SK-N-SH (cell line): ENCODE measurements around the gene RAB6B. TPM values are rescaled to one million over a fixed set of nuclear protein-coding genes. Genes with fewer than 3 reads are reported as not detected.

Source experiments
- CTCF ChIA-PET: fragments of 300-600, 350-600 bp; formaldehyde crosslinking; extraction: SDS; loops from one replicate; lab custom pipeline; 2021; lab: Yijun Ruan, JAX
- POLR2A ChIA-PET: fragments of 350-600 bp; sonication (Branson Sonifier 250); formaldehyde crosslinking; extraction: SDS; loops from one replicate; lab custom pipeline; 2020; ENCODE audit warnings: antibody characterized with exemption, inconsistent platforms; lab: Yijun Ruan, JAX
- DNase-seq: peaks from one replicate; pipeline ENCODE4 v3.0.0; 2012
- H2AFZ ChIP-seq: fragments of 200-600 bp; sonication (generic); 2 replicates; pipeline ENCODE4 v1.8.1; 2016; ENCODE audit warnings: antibody characterized with exemption, mild to moderate bottlenecking, low read depth
- H3F3A ChIP-seq: fragments of 200-600 bp; sonication (generic); replicated peaks from 2 replicates; pipeline ENCODE3; 2016; ENCODE audit warnings: antibody characterized with exemption, mild to moderate bottlenecking; ENCODE audit not compliant: insufficient read depth
- H3K27ac ChIP-seq, 2 experiments: fragments of 200-500 bp in 1 of 2; fragments of 200-600 bp in 1 of 2; sonication (Bioruptor generic) in 1 of 2; sonication (generic), shearing (Covaris generic) in 1 of 2; 2 replicates each; pipeline versions ENCODE4 v1.5.1 to v1.6.1; 2014 to 2016; ENCODE audit warnings: low read depth in 2 of 2, inconsistent platforms in 1 of 2, low read length in 1 of 2, mild to moderate bottlenecking in 1 of 2, mixed read lengths in 1 of 2
- H3K27me3 ChIP-seq: fragments of 200-600 bp; sonication (generic), shearing (Covaris generic); 2 replicates; pipeline ENCODE4 v1.6.1; 2016; ENCODE audit warnings: mixed run types; ENCODE audit not compliant: insufficient read depth
- H3K36me3 ChIP-seq, 2 experiments: fragments of 200-500 bp in 1 of 2; fragments of 200-600 bp in 1 of 2; sonication (Bioruptor generic) in 1 of 2; sonication (generic) in 1 of 2; replicated peaks in 1 of 2; 2 replicates each; pipeline versions ENCODE3 to v1.5.1; 2014 to 2016; ENCODE audit warnings: low read length in 1 of 2, mild to moderate bottlenecking in 1 of 2; ENCODE audit not compliant: insufficient read depth in 2 of 2, control insufficient read depth in 1 of 2
- H3K4me1 ChIP-seq, 2 experiments: fragments of 200-500 bp in 1 of 2; fragments of 200-600 bp in 1 of 2; sonication (Bioruptor generic) in 1 of 2; sonication (generic), shearing (Covaris generic) in 1 of 2; 2 replicates each; pipeline versions ENCODE4 v1.5.1 to v1.6.1; 2014 to 2016; ENCODE audit warnings: low read depth in 1 of 2, low read length in 1 of 2, mixed run types in 1 of 2; ENCODE audit not compliant: insufficient read depth in 2 of 2, control insufficient read depth in 1 of 2
- H3K4me2 ChIP-seq: fragments of 200-600 bp; sonication (generic), shearing (Covaris generic); 2 replicates; pipeline ENCODE4 v1.6.1; 2017; ENCODE audit warnings: mixed run types
- H3K4me3 ChIP-seq, 2 experiments: fragments of 200-500 bp in 1 of 2; fragments of 200-600 bp in 1 of 2; sonication (Bioruptor generic) in 1 of 2; sonication (generic), shearing (Covaris generic) in 1 of 2; 2 replicates each; pipeline versions ENCODE4 v1.5.1 to v1.8.1; 2014 to 2016; ENCODE audit warnings: low read depth in 2 of 2, inconsistent platforms in 1 of 2, low read length in 1 of 2, mild to moderate bottlenecking in 1 of 2, mixed read lengths in 1 of 2, moderate library complexity in 1 of 2
- H3K79me2 ChIP-seq: fragments of 200-600 bp; sonication (generic); 2 replicates; pipeline ENCODE4 v1.8.1; 2017; ENCODE audit warnings: mild to moderate bottlenecking; ENCODE audit not compliant: insufficient read depth
- H3K9ac ChIP-seq: fragments of 200-600 bp; sonication (generic); 2 replicates; pipeline ENCODE4 v1.6.1; 2017; ENCODE audit warnings: mixed run types
- H3K9me2 ChIP-seq: fragments of 200-600 bp; sonication (generic); 2 replicates; pipeline ENCODE4 v1.6.1; 2017; ENCODE audit warnings: mixed run types
- H3K9me3 ChIP-seq: fragments of 200-600 bp; sonication (generic); 2 replicates; pipeline ENCODE4 v1.6.1; 2017; ENCODE audit warnings: mixed run types, mild to moderate bottlenecking, moderate library complexity
- H4K20me1 ChIP-seq: fragments of 200-600 bp; sonication (generic); 2 replicates; pipeline ENCODE4 v1.6.1; 2017; ENCODE audit warnings: mild to moderate bottlenecking, mixed run types; ENCODE audit not compliant: insufficient read depth
- ELF1 ChIP-seq: IDR thresholded peaks from 2 replicates; pipeline ENCODE4 v1.4.0; 2012
- FOSL2 ChIP-seq: IDR thresholded peaks from 2 replicates; pipeline ENCODE4 v1.4.0; 2012; ENCODE audit warnings: low read depth, mild to moderate bottlenecking, moderate library complexity, borderline replicate concordance
- FOXM1 ChIP-seq: IDR thresholded peaks from 2 replicates; pipeline ENCODE4 v1.4.0; 2012; ENCODE audit warnings: low read depth, mild to moderate bottlenecking
- GABPA ChIP-seq: IDR thresholded peaks from 2 replicates; pipeline ENCODE4 v1.4.0; 2012; ENCODE audit warnings: low read depth, mild to moderate bottlenecking
- JUND ChIP-seq: IDR thresholded peaks from 2 replicates; pipeline ENCODE4 v1.4.0; 2012
- MEF2A ChIP-seq: IDR thresholded peaks from 2 replicates; pipeline ENCODE4 v1.4.0; 2012; ENCODE audit warnings: low read depth, borderline replicate concordance
- NRF1 ChIP-seq: IDR thresholded peaks from 2 replicates; pipeline ENCODE4 v1.6.1; 2012; ENCODE audit warnings: low read depth, mild to moderate bottlenecking, low read length
- POLR2AphosphoS5 ChIP-seq: IDR thresholded peaks from 2 replicates; pipeline ENCODE4 v1.6.1; 2012; ENCODE audit warnings: low read depth, low read length
- RCOR1 ChIP-seq: fragments of 150-350 bp; IDR thresholded peaks from 2 replicates; pipeline ENCODE4 v1.6.1; 2017; ENCODE audit warnings: antibody characterized with exemption, low read length
- RFX5 ChIP-seq: IDR thresholded peaks from 2 replicates; pipeline ENCODE4 v1.6.1; 2012; ENCODE audit warnings: mild to moderate bottlenecking, improper control_type of control experiment, low read length
- RXRA ChIP-seq: IDR thresholded peaks from 2 replicates; pipeline ENCODE4 v1.4.0; 2012; ENCODE audit warnings: low read depth, mild to moderate bottlenecking, borderline replicate concordance
- TAF1 ChIP-seq: IDR thresholded peaks from 2 replicates; pipeline ENCODE4 v1.6.1; 2012; ENCODE audit warnings: low read depth, mild to moderate bottlenecking, low read length, moderate library complexity, borderline replicate concordance
- YY1 ChIP-seq: IDR thresholded peaks from 2 replicates; pipeline ENCODE4 v1.4.0; 2012; ENCODE audit warnings: low read depth, mild to moderate bottlenecking
- WGBS: methylation state at CpG from one replicate; pipeline ENCODE4 v1.1.6; 2017; ENCODE audit warnings: low lambda C conversion rate; 5-methylcytosine and 5-hydroxymethylcytosine counted together
- polyA plus RNA-seq, 3 experiments: library from polyadenylated mRNA; depleted of rRNA; stranded (reverse); fragments of >200 nt; gene quantifications; 2 replicates each; pipeline ENCODE4 v1.2.3, GENCODE V29; 2012
- TF ChIP-seq, protein P1 (sequence below): IDR thresholded peaks from 2 replicates; pipeline ENCODE4 v1.4.0; 2012; ENCODE audit warnings: low read depth, borderline replicate concordance
- TF ChIP-seq, protein P2 (sequence below): IDR thresholded peaks from 2 replicates; pipeline ENCODE4 v1.6.1; 2012; ENCODE audit warnings: mild to moderate bottlenecking, low read depth, low read length, moderate library complexity
- TF ChIP-seq, protein P3 (sequence below): IDR thresholded peaks from 2 replicates; pipeline ENCODE4 v1.4.0; 2012; ENCODE audit warnings: low read depth, borderline replicate concordance
- TF ChIP-seq, protein P4 (sequence below): IDR thresholded peaks from 2 replicates; pipeline ENCODE4 v1.4.0; 2012; ENCODE audit warnings: low read depth

Gene RAB6B
- polyA plus RNA-seq, 1 of the 3 experiments (the other 2 are of a cell fraction): 9.3 TPM

DNA sequence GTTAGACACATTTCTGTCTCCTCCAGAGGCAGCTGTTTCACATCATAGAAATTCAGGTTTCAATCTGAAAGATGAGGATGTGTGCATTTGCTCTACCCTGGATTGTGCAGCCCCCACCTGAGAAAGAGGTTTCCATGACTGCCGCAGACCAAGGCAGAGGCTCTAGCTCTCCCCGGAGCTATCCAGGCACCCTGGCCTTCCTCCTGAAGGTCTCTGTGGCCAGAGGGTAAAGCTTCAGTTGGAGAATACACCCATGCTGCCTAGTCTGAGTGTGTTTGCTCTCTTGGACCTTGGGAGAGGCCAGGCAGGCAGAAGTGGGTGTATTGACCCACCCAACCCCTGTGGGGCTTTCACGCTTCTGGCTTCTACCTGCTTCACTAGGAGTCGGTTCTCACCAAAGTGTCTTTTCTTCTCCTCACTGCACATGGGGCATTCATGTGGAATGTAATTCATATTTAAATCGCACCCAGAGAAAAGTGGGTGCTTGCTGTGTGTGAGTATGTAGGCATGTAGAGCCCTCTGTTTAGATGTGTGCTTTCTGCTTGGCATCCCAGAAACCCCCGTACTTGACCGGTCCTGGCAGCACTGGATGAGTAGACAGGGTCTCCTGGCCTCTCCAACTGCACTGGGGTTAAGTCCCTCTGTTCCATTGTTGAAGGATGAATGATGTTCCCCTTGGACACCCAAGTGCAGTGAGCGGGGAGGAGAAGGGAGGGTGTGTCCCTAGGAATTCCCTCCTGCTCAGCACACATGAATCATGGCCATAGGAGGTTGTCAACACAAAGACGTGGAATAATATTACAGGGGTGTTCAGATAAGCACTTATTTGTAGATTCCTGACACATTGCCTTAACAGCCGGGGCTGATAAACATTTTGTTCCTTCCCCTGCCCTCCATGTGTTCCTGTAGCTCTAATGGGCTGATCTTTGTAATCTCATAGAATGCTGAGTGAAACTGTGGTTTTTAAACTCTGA is 20.3 kb upstream of the RAB6B start:
- WGBS: 67% methylated on average over 10 of the region's 10 CpGs
- CTCF ChIA-PET: interaction anchor here (0.5 to 1.5 kb wide), 3 partner anchors 9 to 144 kb away, joined by 3 to 5 read pairs (median 4); no protein-coding TSS in a partner anchor
- no peaks in the 10 kb centered on the region for H3K4me1 ChIP-seq

More for the DNA sequence above, 20.3 kb upstream of the RAB6B start:
- Histone ChIP-seq H2AFZ (no peak overlapping the region), H4K20me1 (no peaks in the 10 kb centered on the region), H3K9ac (no peak overlapping the region), H3K79me2 (no peaks in the 10 kb centered on the region), H3K9me3 (no peaks in the 10 kb centered on the region), H3K4me2 (no peak overlapping the region), H3K9me2 (no peaks in the 10 kb centered on the region), H3K4me3 (no peak overlapping the region), H3K27ac (no peak overlapping the region), H3K36me3 (no peaks in the 10 kb centered on the region), H3K27me3 (peaks cover 4% of the 10 kb centered on the region; the same call in 1 of the 2 replicates), H3F3A (no peaks in the 10 kb centered on the region)
- POLR2A ChIA-PET: no interaction called here
- no peak for DNase-seq
- TF ChIP-seq, protein P1, sequence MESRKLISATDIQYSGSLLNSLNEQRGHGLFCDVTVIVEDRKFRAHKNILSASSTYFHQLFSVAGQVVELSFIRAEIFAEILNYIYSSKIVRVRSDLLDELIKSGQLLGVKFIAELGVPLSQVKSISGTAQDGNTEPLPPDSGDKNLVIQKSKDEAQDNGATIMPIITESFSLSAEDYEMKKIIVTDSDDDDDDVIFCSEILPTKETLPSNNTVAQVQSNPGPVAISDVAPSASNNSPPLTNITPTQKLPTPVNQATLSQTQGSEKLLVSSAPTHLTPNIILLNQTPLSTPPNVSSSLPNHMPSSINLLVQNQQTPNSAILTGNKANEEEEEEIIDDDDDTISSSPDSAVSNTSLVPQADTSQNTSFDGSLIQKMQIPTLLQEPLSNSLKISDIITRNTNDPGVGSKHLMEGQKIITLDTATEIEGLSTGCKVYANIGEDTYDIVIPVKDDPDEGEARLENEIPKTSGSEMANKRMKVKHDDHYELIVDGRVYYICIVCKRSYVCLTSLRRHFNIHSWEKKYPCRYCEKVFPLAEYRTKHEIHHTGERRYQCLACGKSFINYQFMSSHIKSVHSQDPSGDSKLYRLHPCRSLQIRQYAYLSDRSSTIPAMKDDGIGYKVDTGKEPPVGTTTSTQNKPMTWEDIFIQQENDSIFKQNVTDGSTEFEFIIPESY: no peak
- TF ChIP-seq, protein P2, sequence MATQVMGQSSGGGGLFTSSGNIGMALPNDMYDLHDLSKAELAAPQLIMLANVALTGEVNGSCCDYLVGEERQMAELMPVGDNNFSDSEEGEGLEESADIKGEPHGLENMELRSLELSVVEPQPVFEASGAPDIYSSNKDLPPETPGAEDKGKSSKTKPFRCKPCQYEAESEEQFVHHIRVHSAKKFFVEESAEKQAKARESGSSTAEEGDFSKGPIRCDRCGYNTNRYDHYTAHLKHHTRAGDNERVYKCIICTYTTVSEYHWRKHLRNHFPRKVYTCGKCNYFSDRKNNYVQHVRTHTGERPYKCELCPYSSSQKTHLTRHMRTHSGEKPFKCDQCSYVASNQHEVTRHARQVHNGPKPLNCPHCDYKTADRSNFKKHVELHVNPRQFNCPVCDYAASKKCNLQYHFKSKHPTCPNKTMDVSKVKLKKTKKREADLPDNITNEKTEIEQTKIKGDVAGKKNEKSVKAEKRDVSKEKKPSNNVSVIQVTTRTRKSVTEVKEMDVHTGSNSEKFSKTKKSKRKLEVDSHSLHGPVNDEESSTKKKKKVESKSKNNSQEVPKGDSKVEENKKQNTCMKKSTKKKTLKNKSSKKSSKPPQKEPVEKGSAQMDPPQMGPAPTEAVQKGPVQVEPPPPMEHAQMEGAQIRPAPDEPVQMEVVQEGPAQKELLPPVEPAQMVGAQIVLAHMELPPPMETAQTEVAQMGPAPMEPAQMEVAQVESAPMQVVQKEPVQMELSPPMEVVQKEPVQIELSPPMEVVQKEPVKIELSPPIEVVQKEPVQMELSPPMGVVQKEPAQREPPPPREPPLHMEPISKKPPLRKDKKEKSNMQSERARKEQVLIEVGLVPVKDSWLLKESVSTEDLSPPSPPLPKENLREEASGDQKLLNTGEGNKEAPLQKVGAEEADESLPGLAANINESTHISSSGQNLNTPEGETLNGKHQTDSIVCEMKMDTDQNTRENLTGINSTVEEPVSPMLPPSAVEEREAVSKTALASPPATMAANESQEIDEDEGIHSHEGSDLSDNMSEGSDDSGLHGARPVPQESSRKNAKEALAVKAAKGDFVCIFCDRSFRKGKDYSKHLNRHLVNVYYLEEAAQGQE: no peak
- TF ChIP-seq YY1: no peak
- TF ChIP-seq, protein P3, sequence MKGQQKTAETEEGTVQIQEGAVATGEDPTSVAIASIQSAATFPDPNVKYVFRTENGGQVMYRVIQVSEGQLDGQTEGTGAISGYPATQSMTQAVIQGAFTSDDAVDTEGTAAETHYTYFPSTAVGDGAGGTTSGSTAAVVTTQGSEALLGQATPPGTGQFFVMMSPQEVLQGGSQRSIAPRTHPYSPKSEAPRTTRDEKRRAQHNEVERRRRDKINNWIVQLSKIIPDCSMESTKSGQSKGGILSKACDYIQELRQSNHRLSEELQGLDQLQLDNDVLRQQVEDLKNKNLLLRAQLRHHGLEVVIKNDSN: no peak
- TF ChIP-seq MEF2A: no peak
- TF ChIP-seq ELF1: no peak
- no peak for TF ChIP-seq POLR2AphosphoS5
- TF ChIP-seq RXRA: no peak
- TF ChIP-seq RCOR1: no peak
- TF ChIP-seq GABPA: no peak
- no peak for TF ChIP-seq RFX5
- TF ChIP-seq JUND: no peak
- TF ChIP-seq NRF1: no peak
- TF ChIP-seq TAF1: no peak
- TF ChIP-seq FOXM1: no peak
- no peak for TF ChIP-seq FOSL2
- TF ChIP-seq, protein P4, sequence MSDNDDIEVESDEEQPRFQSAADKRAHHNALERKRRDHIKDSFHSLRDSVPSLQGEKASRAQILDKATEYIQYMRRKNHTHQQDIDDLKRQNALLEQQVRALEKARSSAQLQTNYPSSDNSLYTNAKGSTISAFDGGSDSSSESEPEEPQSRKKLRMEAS: no peak
